HG03159 (cell line): ENCODE data around the gene GPN2.
"Not testable (repeated sequence)": the region's sequence is repeated elsewhere in the genome, so short reads cannot be mapped to it uniquely, and the experiment has no call there.

Source experiments
- ATAC-seq: cut with Tn5 transposase; IDR thresholded peaks from one replicate; pipeline ENCODE4 v1.9.1; 2021; ENCODE audit warnings: mild to moderate bottlenecking, moderate library complexity; ENCODE audit not compliant: unreplicated experiment

GPN2 gene

DNA sequence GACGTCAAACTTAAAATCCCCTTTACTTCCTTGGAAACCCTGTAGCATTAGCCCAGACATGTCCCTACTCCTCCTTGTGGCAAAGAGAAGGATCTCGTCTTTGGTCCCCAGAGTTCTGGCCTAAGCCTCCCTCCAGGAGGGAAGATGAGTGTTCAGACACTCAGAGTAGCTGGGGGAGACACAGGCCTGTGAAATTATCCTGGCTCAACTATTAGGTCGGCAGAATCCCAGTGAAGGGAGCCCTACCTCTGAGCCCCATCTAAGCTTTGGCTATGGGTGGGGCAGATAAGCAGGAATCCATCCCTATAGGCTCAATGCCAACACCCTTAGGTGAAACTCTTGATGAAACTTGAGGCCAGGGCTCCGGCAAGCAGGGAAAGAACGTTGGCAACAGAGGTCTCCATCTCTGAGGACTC, 28.8 kb downstream of the GPN2 start:
- ATAC-seq: no peak

DNA sequence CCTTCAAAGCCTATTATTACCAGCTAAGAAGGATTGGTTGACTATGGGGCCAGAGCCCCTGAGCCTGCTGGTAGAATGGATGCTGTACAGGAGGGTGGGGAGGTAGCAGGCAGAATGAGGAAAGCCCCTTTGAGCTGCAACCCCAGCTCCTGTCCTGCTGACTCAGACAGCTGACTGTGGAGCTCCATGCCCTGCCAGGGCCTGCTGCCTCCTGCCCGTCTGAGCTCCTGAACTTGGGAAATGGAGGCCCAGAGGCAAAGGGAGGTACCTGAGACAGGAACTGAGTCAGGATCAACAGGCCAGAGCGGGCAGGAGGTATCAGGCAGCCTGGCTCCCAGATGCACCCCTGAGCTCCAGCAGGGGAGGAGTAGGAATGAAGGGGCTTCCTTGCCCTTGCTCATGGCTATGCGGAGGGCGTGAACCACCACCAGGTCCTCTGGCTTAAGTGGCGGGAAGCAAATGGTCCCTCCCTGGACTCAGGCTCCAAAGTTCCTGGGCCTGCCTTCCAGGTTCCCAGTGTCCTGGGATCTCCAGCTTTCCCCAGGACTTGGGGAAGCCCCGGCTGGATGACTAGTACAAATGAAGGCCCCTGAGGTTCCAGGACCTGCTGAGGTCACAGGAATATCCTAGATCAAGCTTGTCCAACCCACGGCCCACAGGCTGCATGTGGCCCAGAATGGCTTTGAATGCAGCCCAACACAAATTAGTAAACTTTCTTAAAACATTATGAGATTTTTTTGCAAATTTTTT, 31.0 kb downstream of the GPN2 start:
- no peak for ATAC-seq

DNA sequence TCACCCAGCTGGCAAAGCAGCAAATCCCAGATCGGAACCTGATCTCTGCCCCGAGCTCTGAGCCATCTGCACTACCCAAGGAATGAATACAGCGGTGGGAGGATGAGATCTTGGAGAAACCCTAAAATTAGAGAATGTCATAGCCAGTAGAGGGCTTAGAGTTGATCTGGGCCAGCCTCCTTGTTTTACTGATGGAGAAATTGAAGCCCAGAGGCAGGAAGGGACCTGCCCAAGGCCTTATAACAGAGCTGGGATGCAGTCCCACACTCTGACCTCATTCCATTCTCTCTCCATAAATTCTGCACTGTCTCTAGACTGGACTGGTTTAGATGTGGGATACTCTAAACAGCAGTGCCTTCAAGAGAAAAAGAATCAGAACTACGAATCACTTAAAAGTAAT, 31.9 kb downstream of the GPN2 start:
- ATAC-seq: no peak

DNA sequence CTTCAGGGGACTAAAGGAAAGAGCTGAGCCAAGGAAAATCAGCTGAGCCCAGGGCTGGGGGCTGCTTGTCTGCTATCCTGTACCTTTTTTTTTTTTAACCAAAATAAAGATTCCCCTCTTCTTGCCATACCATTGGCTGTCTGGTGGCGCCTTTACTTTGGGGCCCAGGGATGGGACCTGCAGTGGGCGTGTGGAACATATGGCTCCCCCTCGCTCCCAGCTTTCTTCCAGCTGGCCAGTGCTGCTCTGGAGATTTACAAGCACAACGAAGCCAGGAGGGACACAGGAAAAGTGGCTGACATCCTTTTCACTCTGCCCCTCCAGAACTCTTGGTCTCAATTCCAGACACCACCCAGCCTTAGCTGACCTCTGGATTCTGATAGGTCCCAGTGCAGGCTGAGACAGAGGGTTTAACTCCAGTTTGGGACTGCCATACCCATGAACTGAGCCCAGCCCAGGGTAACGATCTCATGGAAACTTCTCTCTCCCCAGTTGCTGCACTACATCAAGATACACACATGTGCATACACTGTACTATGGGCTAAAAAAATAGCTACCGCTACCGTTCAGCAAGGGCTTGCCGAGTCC, 32.5 kb downstream of the GPN2 start:
- ATAC-seq: no peak

DNA sequence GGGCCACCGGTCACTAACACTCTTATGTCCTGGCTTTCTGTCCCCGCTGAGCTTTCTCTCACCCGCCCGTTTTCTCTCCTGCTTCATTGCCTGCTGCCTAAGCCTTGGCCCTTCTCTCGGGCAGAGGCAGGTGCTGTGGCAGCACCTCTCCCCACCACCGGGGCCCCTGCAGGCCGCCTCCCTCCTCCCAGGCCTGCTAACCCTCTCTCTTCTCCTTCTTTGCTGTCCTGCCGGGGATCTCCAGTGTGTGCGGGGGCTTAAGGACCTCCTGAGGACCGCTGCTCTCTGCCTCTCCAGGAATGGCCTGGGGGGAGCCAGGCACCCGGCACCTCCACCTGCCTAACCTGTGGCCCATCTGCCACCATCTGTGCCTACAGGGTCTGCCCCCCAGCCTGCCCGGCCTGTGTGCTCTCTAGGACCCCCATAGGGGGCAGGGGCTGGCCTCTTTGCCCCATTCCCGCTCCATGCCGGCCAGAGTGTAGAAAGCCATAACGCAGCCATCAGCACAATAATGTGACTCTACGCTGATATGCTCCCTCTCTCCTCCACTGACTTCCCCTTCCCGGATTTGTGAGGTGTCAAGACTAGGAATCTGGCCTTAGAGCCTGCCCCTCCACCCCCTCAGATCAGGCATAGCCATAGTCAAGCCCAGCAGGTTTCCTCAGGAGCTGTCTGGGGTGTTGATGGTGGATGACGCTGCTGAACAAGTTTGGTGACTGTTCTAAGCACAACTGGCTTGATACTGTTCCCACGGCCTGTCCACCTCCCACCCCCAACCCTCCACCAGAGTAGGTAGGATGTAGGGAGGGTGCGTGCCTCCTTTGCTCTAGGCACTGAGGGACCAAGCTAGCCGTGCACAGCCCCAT, 33.2 kb downstream of the GPN2 start:
- no peak for ATAC-seq

DNA sequence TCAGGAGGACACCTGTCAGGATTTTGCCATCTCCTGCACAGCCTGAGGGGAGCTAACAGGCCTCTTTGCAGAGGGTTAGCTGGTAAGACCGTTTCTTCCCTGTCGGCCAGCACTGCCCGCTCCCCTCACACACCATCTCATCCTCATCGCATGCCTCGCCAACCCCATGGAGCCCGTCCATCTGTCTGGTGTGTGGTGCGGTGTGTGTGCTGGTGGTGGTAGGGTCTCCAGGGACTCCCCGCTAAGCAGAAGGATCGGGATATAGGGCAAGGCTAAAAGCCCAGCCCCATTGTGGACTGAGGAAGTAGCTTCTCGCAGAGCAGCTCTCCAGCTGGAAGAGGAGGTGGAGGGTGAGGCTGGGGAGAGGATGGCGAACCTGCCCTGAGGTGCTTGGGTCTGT, 33.9 kb downstream of the GPN2 start:
- ATAC-seq: no peak

DNA sequence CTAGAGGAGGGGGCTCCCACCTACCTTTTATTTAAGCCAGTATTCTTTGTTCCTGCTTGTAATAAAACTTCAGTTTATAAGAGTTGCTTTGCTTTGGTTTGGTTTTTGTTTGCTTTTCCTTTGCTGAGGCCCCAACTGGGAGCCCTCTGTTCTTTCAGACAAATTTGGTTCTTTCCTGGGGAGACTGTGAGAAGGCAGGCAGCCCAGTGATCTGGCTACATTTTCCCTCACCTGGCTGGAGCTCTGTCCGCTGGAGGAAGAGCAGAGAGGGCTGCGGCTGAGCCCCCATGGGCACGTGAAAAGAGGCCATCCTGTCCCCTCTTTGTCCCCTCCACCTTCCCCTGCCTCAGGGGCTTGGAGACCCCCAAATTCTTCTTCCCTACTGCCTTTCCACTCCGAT, 34.4 kb downstream of the GPN2 start:
- ATAC-seq: no peak

DNA sequence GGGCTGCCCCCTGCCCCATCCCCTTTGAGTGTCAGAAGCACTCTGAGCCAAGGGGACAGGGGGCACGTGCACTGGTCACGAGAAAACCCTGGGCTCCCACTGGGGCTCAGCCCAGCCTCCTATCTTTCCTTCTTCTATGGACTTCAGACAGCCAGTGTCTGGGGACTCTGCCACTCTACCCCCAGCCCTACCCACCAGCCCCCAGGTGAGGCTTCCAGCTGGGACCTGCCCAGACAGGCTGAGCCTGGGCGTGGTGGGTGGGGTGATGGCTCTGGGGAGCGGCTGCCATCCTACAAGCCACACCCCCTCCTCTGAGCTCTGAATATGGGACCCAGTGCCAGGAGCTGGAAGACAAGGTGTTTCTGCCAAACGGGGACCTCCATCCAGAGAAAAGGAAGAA, 35.2 kb downstream of the GPN2 start:
- ATAC-seq: no peak

DNA sequence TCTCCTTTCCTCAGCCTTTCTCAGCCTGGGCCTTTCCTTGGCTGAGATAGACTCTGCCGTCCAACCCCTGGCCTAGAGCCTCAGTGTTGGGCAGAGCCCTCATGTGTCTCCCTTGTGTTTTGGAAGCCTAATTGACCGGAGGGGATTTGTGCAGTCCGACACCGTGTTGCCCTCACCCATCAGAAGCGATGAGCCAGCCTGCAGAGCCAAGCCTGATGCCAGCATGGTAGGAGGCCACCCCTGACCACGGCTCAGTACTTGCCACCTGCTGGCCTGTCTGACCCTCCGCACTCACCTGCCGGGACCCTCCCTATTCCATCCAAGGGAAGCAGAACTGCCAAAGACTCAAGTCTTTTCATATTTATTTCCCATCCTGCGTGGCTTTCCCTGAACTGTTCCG, 36.5 kb downstream of the GPN2 start:
- ATAC-seq: no peak

DNA sequence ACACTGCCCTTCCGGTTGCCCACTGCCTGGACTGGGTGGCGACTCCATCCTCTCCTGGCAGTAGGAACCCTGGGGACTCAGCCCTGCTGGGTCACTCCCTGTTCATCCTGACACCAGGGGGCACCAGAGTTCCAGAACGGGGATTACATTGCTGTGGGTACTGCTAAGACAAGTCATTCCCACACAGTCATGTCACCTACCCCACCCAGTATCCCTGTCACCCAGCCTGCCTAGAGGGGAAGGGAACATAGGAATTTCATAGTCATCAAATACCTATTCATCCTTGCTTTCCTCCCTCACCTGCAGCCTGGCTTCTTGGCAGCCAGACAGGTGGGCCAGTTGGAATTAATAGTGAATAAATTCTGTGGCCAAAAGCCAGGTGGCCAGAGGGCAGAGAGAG, 36.9 kb downstream of the GPN2 start:
- ATAC-seq: no peak

DNA sequence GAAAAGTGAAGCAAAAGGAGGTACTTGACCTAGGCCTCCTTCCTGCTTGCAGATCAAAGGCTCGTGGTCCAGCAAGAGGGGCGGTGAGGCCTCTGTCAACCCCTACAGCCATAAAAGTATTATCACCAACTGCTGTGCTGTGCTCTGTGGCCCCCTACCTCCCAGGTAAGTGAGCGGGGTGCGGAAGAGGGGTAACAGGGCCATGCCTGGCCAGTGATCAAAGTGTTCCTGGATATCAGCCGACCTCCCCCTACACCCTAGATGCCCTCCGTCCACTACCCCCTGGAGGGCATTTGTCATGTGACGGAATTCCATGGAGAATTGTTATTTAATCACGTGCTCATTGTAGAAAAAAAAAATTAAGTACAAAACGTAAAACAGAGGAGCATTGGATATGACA, 37.4 kb downstream of the GPN2 start:
- ATAC-seq: no peak

DNA sequence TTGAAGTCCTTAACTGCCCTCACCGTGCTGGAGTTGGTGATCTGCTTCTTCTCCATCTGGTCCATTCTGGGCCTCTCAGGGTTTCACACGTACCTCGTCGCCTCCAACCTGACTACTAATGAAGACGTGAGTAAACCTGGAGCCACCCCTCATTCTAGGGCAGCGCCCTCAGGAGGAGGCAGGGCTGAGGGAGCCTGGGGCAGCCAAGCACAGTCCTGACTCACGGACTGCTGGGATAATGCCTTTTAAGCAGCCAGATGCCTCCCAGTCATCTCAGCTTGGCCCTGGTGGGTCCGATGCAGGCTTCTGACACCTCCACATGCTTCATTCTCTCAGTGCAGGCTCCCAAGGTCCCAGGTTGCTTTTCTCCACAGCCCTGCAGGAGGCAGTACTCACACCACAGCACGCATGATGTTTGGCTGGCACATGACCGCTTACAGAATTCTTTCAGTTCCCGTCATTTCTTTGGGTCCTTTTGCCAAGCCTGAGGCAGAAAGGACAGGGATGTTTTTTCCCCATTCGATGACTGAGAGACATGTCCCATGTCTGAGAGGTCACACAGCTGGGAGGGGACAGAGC, 38.9 kb downstream of the GPN2 start:
- no peak for ATAC-seq

DNA sequence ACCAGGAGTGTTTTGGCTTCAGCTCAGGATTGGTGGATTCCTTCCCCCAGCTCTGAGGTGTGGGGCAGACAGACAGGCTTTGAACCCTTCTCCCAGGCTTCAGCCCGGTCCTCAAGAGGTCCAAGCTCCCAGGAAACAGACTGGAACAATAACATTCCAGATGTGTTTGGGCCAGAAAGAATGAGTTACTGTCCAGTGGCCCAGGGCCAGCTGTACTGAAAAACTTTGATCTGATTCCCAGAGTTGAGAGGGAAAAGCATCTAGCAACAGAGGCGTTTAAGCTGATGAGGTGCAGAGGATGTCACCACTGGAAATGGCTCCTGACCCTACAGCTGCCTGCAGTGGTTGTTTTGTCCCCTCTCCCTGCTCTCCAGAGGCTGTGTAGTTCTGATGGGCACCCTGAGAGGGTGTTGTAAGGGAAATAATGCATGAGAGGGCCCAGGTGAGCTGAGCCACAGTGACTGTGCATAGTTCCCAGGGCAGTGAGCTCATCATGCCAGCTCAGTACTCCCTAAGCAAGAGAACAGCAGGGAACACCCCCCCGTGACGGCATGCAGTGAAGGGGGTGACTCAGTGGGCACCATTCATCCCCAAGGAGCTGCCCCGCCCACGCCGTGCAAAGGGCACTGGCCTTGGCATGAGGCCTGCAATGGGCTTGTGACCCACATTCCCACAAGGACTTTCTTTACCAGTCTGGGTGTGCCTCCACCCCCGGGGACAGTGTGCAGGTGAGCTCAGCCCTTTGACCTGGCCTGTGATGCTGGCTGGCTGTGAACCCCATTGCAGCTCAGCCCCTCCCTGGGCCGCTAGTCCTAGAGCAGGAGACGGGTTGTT, 40.9 kb downstream of the GPN2 start:
- ATAC-seq: no peak

DNA sequence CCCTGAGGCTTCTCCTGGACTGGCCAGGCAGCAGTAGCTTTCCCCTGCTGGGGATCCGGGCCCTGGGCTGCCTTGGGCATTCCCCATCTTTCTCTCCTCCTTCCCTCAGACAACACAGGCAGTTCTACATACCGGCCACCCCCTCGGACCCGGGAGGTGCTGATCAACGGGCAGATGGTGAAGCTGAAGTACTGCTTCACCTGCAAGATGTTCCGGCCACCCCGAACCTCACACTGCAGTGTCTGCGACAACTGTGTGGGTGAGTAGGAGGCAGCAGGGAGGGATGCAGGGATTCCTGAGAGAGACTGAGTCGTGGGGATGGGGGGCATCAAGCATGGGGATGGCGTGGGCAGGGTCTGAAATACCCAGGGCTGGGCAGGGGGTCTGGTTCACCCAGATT, 41.6 kb downstream of the GPN2 start:
- ATAC-seq: no peak

DNA sequence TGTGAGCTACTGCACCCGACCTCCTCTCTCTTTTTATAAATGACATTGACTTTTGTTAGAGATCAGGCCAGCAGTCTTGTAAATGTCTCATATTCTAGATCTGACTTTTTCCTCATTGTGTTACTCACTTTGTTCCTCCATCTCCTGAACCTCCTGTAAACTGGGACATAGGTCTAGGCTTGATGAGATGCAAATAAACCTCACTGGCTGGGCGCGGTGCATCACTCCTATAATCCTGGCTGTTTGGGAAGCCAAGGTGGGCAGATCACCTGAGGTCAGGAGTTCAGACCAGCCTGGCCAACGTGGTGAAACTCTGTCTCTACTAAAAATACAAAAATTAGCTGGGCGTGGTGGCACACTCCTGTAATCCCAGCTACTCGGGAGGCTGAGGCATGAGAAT, 42.3 kb downstream of the GPN2 start:
- not testable (repeated sequence) for ATAC-seq

DNA sequence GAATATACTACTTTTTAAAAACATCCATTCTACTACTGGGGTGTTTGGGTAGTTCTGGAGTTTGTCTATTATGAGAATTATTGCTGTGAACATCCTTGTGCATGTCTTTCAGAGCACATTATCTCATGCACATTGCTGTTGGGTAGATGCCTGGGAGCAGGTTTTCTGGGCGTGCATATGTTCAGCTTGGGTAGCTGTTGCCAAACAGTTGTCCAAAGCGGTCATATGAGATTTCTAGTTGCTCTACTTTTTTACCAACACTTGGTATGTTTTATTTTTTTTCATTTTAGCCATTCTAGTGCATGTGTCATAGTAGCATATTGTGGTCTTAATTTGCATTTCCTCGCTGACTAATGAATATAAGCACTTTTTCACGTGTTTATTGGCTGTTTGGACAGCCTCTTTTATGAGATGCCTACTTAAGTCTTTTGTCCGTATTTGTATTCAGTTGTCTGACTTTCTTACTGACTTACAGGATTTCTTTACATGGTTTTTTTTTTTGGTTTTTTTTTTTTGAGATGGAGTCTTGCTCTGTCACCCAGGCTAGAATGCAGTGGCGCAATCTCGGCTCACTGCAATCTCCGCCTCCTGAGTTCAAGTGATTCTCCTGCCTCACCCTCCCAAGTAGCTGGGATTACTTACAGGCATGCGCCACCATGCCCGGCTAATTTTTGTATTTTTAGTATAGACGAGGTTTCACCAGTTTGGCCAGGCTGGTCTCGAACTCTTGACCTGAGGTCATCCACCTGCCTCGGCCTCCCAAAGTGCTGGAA, 45.5 kb downstream of the GPN2 start:
- ATAC-seq: no peak

DNA sequence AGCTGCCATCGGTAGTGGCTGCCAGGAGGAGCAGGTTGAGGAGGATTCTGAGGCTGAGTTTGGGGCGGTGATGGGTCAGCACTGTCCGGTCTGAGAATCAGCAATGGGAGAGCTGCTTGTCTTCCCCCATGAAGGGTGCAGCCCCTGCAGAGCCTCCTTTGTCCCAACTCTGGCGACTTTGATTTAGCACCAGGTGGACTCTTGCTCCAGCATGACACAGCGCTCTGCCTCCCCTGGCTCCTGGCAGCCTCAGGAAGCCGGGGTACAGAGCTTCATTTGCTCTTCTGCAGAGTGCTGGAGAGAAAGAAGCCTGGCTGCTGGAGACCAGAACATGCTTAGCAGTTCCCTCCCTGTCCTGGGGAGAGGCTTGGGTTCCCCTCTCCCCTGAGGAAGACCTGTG, 50.3 kb downstream of the GPN2 start:
- no peak for ATAC-seq

DNA sequence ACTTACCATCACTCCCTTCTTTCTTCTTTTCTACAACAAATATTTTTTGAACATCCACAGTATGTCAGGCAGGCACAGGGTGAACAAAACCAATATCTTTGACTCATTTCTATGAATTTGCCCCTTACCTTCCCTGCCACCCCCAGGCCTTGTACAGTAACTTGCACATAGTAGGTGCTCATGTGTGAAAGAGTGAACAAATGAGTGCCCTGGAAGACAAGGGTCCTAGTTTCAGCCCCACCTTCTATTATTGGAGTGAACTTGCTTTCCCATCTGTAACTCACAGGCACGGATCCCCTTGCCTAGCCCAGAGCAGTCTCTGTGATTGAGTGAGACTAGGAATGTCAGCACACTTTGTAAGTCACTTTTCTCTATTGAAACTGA, 50.8 kb downstream of the GPN2 start:
- peak; percentile 4 for ATAC-seq

DNA sequence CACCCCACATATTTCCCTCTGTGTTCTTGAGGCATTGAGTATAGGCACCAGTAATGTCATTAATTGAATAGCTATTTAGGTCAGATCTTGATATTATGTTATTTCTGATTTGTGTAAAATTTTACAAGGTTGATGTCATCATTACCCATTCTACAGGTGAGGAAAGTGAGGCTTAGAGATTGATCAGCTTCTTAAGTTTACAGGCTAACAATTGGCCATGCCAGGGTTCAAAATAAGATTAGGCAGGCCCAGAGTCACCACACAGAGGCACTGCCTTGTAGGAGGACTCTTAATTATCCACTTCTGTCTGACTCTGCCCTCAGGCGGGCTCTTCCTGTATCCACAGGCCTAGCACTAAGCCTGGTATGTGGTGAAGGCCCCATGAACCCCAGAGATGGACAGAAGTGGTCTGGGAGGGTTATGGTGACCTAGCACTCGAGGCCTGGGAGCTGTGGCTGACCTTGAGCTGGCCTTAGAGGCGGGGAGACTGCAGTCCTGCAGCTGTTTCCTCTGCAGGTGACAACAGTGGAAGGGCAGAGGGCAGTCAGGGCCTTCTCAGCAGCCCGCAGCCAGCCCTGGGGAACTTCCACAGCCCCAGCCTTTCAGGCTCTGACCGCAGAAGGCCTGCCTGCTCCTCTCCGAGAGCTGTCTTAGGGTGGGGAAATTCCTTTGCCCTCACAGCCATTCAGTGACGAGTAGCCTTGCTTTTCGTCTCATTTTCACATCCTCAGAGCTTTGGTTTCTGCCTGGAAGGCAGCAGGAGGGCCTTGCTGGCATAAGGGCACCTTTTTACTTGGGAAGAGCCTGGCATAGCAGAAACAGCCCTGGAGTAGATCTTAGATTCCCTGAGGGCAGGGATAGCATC, 51.4 kb downstream of the GPN2 start:
- ATAC-seq: peak; percentile 84
